Keratinocyte (primary cell): ENCODE data around the gene NSUN2. TPM values are rescaled to one million over a fixed set of nuclear protein-coding genes. Genes with fewer than 3 reads are reported as not detected.

ENCODE experiments used
- DNase-seq: peaks from one replicate; pipeline ENCODE4 v3.0.0-alpha.2; 2011; ENCODE audit warnings: low read depth, missing footprints, low spot score
- FAIRE-seq: peaks from 2 replicates; lab custom pipeline; 2011; peaks lifted over from hg19 to GRCh38; lab: Jason Lieb, UNC
- H2AFZ ChIP-seq: 2 replicates; pipeline ENCODE4 v1.6.0; 2012; ENCODE audit warnings: low read length, control low read depth, inconsistent platforms; ENCODE audit not compliant: control insufficient read depth
- H3K27ac ChIP-seq: 2 replicates; pipeline ENCODE4 v1.5.1; 2011; ENCODE audit warnings: low read length; ENCODE audit not compliant: control insufficient read depth, insufficient read depth
- H3K27me3 ChIP-seq: 3 replicates; pipeline ENCODE4 v1.6.0; 2011; ENCODE audit warnings: low read length; ENCODE audit not compliant: control insufficient read depth, insufficient read depth; ENCODE audit errors: extremely low read depth
- H3K36me3 ChIP-seq, 2 experiments: 2 replicates in 1 of 2; 3 replicates in 1 of 2; pipeline ENCODE4 v1.5.1; 2011; ENCODE audit warnings: low read length in 2 of 2, mild to moderate bottlenecking in 1 of 2; ENCODE audit not compliant: control insufficient read depth in 2 of 2, insufficient read depth in 2 of 2; ENCODE audit errors: extremely low read depth in 1 of 2
- H3K4me1 ChIP-seq: 3 replicates; pipeline ENCODE4 v1.5.1; 2011; ENCODE audit warnings: low read length; ENCODE audit not compliant: control insufficient read depth, insufficient read depth; ENCODE audit errors: extremely low read depth
- H3K4me2 ChIP-seq: 3 replicates; pipeline ENCODE4 v1.6.0; 2011; ENCODE audit warnings: low read depth, low read length; ENCODE audit not compliant: control insufficient read depth, insufficient read depth; ENCODE audit errors: extremely low read depth
- H3K4me3 ChIP-seq, 3 experiments: fragments of 200-600 bp in 1 of 3; sonication (generic) in 1 of 3; 2 replicates in 2 of 3; 3 replicates in 1 of 3; pipeline ENCODE4 v1.5.1; 2011 to 2016; ENCODE audit warnings: low read length in 3 of 3, mild to moderate bottlenecking in 3 of 3, control low read depth in 2 of 3, inconsistent platforms in 1 of 3, low read depth in 1 of 3, mixed read lengths in 1 of 3, mixed run types in 1 of 3, moderate library complexity in 1 of 3; ENCODE audit not compliant: control insufficient read depth in 2 of 3, insufficient read depth in 2 of 3; ENCODE audit errors: extremely low read depth in 1 of 3
- H3K79me2 ChIP-seq: 2 replicates; pipeline ENCODE4 v1.6.0; 2012; ENCODE audit warnings: low read length; ENCODE audit not compliant: control insufficient read depth, insufficient read depth
- H3K9ac ChIP-seq: 3 replicates; pipeline ENCODE4 v1.6.0; 2011; ENCODE audit warnings: low read length; ENCODE audit not compliant: control insufficient read depth, insufficient read depth; ENCODE audit errors: extremely low read depth
- H3K9me1 ChIP-seq: 3 replicates; pipeline ENCODE4 v1.6.0; 2011; ENCODE audit warnings: low read length; ENCODE audit not compliant: control insufficient read depth, insufficient read depth; ENCODE audit errors: extremely low read depth
- H3K9me3 ChIP-seq: 2 replicates; pipeline ENCODE4 v1.5.1; 2012; ENCODE audit warnings: low read depth, low read length; ENCODE audit not compliant: control insufficient read depth
- H4K20me1 ChIP-seq: 3 replicates; pipeline ENCODE4 v1.6.0; 2011; ENCODE audit warnings: low read length; ENCODE audit not compliant: control insufficient read depth, insufficient read depth; ENCODE audit errors: extremely low read depth
- CTCF ChIP-seq, 3 experiments: IDR thresholded peaks in 1 of 3; conservative IDR thresholded peaks in 1 of 3; optimal IDR thresholded peaks in 1 of 3; 2 replicates in 2 of 3; 3 replicates in 1 of 3; pipeline versions ENCODE3 to v1.5.1; 2011; ENCODE audit warnings: low read length in 3 of 3, mild to moderate bottlenecking in 3 of 3, moderate library complexity in 2 of 3, control low read depth in 1 of 3, inconsistent platforms in 1 of 3; ENCODE audit not compliant: insufficient read depth in 2 of 3; ENCODE audit errors: extremely low read depth in 1 of 3
- EZH2 ChIP-seq: IDR thresholded peaks from one replicate; pipeline ENCODE4 v1.6.1; 2012; ENCODE audit warnings: inconsistent platforms, mild to moderate bottlenecking, low read length, moderate library complexity
- dilution Hi-C: fragments of 300-500 bp; cut with MboI; formaldehyde crosslinking; loops from one replicate; pipeline ENCODE4 v1.7.0; 2020; ENCODE audit warnings: low sequenced_read_pairs; ENCODE audit not compliant: extremely low pct_ligation_motif_present
- polyA plus RNA-seq, 5 experiments: library from polyadenylated mRNA; depleted of rRNA in 3 of 5; stranded (reverse) in 3 of 5; stranded (forward) in 1 of 5; unstranded in 1 of 5; fragments of >200 nt; gene quantifications; 1 replicate in 1 of 5; 2 replicates in 3 of 5; 3 replicates in 1 of 5; pipeline versions ENCODE4 v1.2.1 to v1.2.3, GENCODE V29; 2011 to 2012; ENCODE audit warnings: missing spikeins in 2 of 5, low read depth in 1 of 5, low replicate concordance in 1 of 5

NSUN2 gene
- polyA plus RNA-seq, 1 donor (not counting 4 experiments of a cell fraction or from before 2014, with no cell fraction given): 91.2 TPM

GRCh38 chr5:6551955-6552313 is 80.9 kb downstream of the NSUN2 start:
- Histone ChIP-seq H3K36me3 (no peaks in the 10 kb centered on the region), H3K4me3 (no peak overlapping the region), H3K9me1 (no peaks in the 10 kb centered on the region), H3K4me1 (no peaks in the 10 kb centered on the region), H3K9ac (no peak overlapping the region), H4K20me1 (no peaks in the 10 kb centered on the region), H3K4me2 (no peak overlapping the region), H3K79me2 (no peaks in the 10 kb centered on the region), H2AFZ (no peak overlapping the region), H3K9me3 (no peaks in the 10 kb centered on the region), H3K27ac (no peak overlapping the region), H3K27me3 (no peaks in the 10 kb centered on the region)
- FAIRE-seq (no peak), DNase-seq (no peak)
- dilution Hi-C loops: no loop called here
- TF ChIP-seq EZH2 (no peak), CTCF (optimal IDR thresholded peaks at IDR 0.05 in 1 of 3, IDR thresholded peaks at IDR 0.05 in 1 of 3, conservative IDR thresholded peaks at IDR 0.05 in 1 of 3; ENCODE audit: extremely low read depth in 1 of 3, insufficient read depth in 2 of 3, low read length in 3 of 3) (no peak)

GRCh38 chr5:6551287-6551954 is 81.4 kb downstream of the NSUN2 start:
- Histone ChIP-seq H3K9ac (no peak overlapping the region), H3K4me1 (no peaks in the 10 kb centered on the region), H3K4me3 (no peak overlapping the region), H3K27me3 (no peaks in the 10 kb centered on the region), H3K79me2 (no peaks in the 10 kb centered on the region), H3K9me1 (no peaks in the 10 kb centered on the region), H4K20me1 (no peaks in the 10 kb centered on the region), H3K27ac (no peak overlapping the region), H2AFZ (no peak overlapping the region), H3K36me3 (no peaks in the 10 kb centered on the region), H3K9me3 (no peaks in the 10 kb centered on the region), H3K4me2 (no peak overlapping the region)
- no peak for TF ChIP-seq EZH2
- TF ChIP-seq CTCF (optimal IDR thresholded peaks at IDR 0.05 in 1 of 3, IDR thresholded peaks at IDR 0.05 in 1 of 3, conservative IDR thresholded peaks at IDR 0.05 in 1 of 3; ENCODE audit: extremely low read depth in 1 of 3, insufficient read depth in 2 of 3, low read length in 3 of 3): no peak
- dilution Hi-C loops: no loop called here
- FAIRE-seq (no peak), DNase-seq (no peak)
